ENCODE data around the gene UAP1L1.

The UAP1L1 gene

DNA sequence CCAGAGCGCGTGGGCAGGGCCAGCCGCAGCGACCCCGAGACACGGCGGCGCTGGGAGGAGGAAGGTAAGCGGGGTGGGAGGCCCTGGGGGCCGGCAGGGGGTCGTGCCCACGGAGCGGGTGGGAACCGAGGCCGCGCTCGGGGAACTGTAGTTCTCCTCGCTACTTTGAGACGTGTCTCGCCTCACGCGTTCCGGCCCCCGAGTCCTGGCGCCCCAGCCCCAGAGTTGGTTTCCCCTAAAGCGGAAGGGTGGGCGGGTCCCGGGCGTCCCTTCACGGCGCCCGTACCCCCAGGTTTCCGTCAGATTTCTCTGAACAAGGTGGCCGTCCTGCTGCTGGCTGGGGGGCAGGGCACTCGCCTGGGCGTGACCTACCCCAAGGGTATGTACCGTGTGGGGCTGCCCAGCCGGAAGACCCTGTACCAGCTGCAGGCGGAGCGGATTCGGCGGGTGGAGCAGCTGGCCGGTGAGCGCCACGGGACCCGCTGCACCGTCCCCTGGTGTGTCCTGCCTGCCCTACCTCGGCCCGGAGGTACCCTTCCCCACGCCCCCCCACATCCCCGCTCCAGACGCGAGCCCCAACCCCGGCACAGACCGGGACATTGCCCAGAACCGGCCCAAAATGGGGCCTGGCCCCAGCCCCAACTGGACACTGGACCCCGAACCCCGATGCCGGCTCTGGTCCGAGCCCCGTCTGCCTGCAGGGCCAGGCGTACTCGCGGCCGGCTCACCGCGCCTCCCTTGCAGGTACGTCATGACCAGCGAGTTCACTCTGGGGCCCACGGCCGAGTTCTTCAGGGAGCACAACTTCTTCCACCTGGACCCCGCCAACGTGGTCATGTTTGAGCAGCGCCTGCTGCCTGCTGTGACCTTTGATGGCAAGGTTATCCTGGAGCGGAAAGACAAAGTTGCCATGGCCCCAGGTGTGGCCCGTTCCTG, 709 bp downstream of the UAP1L1 start:
- Histone ChIP-seq H3K9me3 (ENCODE audit: control insufficient read depth, insufficient read depth, low read length) (no peaks in the 10 kb centered on the region), H3K27me3 (ENCODE audit: control insufficient read depth, insufficient read depth, low read length) (peaks cover 13% of the 10 kb centered on the region; the same call in 1 of the 2 replicates), H3K4me3 (ENCODE audit: low read length) (peak overlapping the region; percentile 42; the same call in 1 of the 2 replicates), H3K36me3 (ENCODE audit: control insufficient read depth, insufficient read depth, low read length) (no peaks in the 10 kb centered on the region), H3K4me1 (ENCODE audit: control insufficient read depth, insufficient read depth, low read length) (peaks cover 9% of the 10 kb centered on the region), H3K27ac (ENCODE audit: low read length) (no peak overlapping the region)
- no peak for DNase-seq (ENCODE audit: low read depth, low spot score)
- WGBS (ENCODE audit: insufficient coverage, insufficient read length), result no CpG with 5 or more reads among the region's 76 CpGs

DNA sequence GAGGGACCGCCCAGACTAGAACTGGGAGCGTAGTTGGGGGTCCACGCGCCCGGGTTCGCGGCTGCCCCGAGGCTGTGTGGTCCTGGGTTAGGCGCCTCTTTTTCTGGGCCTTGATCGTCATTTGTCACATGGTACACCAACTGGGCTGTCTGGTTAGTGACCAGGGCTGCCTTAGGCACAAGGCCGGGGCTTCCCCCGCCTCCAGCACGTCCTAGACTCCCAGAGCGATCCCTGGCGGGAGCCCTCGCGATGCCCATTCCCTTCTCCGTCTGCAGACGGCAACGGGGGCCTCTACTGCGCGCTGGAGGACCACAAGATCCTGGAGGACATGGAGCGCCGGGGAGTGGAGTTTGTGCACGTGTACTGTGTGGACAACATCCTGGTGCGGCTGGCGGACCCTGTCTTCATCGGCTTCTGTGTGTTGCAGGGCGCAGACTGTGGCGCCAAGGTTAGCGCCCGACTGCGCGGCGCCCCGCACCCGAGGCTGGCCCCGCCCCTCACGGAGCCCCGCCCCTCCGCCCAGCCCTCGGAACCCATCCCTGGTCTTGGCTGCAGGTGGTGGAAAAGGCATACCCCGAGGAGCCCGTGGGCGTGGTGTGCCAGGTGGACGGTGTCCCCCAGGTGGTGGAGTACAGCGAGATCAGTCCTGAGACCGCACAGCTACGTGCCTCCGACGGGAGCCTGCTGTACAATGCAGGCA, 1.5 kb downstream of the UAP1L1 start:
- Histone ChIP-seq H3K4me3 (ENCODE audit: low read length) (peak overlapping the region; percentile 42; the same call in 1 of the 2 replicates), H3K36me3 (ENCODE audit: control insufficient read depth, insufficient read depth, low read length) (no peaks in the 10 kb centered on the region), H3K4me1 (ENCODE audit: control insufficient read depth, insufficient read depth, low read length) (peaks cover 9% of the 10 kb centered on the region), H3K27ac (ENCODE audit: low read length) (no peak overlapping the region), H3K9me3 (ENCODE audit: control insufficient read depth, insufficient read depth, low read length) (no peaks in the 10 kb centered on the region), H3K27me3 (ENCODE audit: control insufficient read depth, insufficient read depth, low read length) (peaks cover 13% of the 10 kb centered on the region; the same call in 1 of the 2 replicates)
- WGBS (ENCODE audit: insufficient coverage, insufficient read length), result no CpG with 5 or more reads among the region's 51 CpGs
- no peak for DNase-seq (ENCODE audit: low read depth, low spot score)

DNA sequence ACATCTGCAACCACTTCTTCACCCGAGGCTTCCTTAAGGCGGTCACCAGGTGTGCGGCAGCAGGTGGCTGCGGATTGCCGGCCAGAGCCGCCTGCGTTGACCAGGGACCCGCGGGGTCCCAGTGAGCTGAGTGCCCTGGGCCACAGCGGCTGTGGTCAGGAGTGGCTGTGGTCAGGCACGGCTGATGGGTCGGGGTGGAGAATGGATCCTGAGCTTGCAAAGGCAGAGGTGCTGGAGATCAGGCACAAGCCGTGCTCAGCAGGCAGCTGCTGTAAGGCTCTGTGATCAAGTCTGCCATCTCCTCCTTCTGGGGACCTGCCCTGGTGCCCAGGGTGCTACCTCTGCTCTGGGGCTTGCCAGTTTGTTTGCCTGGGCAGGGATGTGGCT, 2.1 kb downstream of the UAP1L1 start:
- peaks cover 13% of the 10 kb centered on the region; the same call in 1 of the 2 replicates for H3K27me3 ChIP-seq (ENCODE audit: control insufficient read depth, insufficient read depth, low read length)
- H3K4me1 ChIP-seq (ENCODE audit: control insufficient read depth, insufficient read depth, low read length), result peaks cover 9% of the 10 kb centered on the region
- DNase-seq (ENCODE audit: low read depth, low spot score), result no peak
- H3K27ac ChIP-seq (ENCODE audit: low read length), result no peak overlapping the region
- no CpG with 5 or more reads among the region's 13 CpGs for WGBS (ENCODE audit: insufficient coverage, insufficient read length)
- H3K9me3 ChIP-seq (ENCODE audit: control insufficient read depth, insufficient read depth, low read length), result no peaks in the 10 kb centered on the region
- H3K36me3 ChIP-seq (ENCODE audit: control insufficient read depth, insufficient read depth, low read length), result no peaks in the 10 kb centered on the region
- H3K4me3 ChIP-seq (ENCODE audit: low read length), result no peak overlapping the region

DNA sequence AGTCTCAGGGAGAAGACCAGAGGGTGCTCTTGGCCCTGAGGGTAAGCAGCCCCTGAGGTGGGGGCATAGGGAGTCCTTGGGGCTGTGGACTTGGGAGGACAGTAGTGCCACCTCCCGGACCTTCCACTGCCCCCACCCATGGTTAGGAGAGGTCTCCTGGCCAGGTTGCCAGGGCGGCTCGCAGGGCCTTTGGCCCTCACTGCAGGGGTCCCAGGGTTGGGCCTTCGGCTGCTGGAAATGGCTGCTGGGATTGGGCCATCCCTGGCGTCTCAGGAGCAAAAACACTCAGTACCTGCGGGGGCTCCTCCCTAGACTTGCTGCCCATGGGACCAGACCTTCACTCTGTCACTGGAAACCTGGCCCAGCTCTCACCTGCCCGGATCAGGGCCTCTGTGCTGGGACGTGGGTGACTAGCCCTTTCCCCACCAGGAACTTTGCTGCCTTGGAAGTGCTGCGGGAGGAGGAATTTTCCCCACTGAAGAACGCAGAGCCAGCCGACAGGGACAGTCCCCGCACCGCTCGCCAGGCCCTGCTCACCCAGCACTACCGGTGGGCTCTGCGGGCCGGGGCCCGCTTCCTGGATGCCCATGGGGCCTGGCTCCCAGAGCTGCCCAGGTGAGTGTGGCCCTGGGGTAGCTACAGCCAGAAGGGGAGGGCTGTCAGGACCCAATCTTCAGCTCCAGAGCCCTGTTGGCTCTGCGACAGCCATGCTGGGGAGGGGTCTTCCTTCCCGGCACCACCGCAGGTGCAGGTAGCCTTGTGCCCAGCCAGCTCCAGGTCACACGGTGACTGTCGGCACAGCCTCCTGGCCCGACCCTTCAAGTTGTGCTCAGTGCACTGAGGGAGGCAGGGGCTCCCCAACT, 3.2 kb downstream of the UAP1L1 start:
- no CpG with 5 or more reads among the region's 24 CpGs for WGBS (ENCODE audit: insufficient coverage, insufficient read length)
- H3K27ac ChIP-seq (ENCODE audit: low read length), result no peak overlapping the region
- H3K9me3 ChIP-seq (ENCODE audit: control insufficient read depth, insufficient read depth, low read length), result no peaks in the 10 kb centered on the region
- H3K36me3 ChIP-seq (ENCODE audit: control insufficient read depth, insufficient read depth, low read length), result no peaks in the 10 kb centered on the region
- H3K4me1 ChIP-seq (ENCODE audit: control insufficient read depth, insufficient read depth, low read length), result peaks cover 6% of the 10 kb centered on the region
- H3K4me3 ChIP-seq (ENCODE audit: low read length), result no peak overlapping the region
- H3K27me3 ChIP-seq (ENCODE audit: control insufficient read depth, insufficient read depth, low read length), result peaks cover 13% of the 10 kb centered on the region; the same call in 1 of the 2 replicates
- DNase-seq (ENCODE audit: low read depth, low spot score), result no peak

DNA sequence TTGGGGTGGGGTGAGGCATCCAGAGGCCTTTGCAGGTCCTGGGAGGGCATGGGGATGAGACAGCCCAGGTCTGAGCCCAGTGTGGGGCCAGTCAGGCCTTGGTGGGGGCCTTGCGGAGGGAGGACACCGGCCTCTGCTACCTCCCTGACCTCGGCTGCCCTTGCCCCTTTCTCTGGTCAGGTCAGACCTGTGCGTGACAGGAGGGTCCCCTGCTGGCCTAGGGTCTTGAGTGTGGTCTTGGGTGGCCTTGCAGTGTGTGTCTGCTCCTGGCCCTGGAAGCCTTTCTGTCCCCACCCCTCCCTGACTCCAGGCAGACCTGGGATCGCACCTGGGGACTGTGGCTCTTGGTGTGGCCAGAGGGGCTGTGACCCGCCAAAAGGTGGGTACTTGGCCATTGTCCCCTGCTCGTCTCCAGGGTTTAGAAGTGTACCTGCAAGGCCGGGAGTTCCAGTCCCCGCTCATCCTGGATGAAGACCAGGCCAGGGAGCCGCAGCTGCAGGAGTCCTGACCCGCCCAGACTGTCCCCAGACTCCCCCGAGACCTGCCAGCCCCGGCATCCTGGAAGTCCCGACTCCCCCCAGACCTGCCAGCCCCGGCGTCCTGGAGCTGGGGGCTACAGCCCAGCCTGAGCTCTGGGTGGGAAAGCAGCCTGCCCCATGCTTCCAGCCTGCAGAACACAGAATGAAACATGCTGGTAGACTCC, 5.1 kb downstream of the UAP1L1 start:
- no peak for DNase-seq (ENCODE audit: low read depth, low spot score)
- Histone ChIP-seq H3K4me3 (ENCODE audit: low read length) (no peak overlapping the region), H3K4me1 (ENCODE audit: control insufficient read depth, insufficient read depth, low read length) (peaks cover 6% of the 10 kb centered on the region), H3K36me3 (ENCODE audit: control insufficient read depth, insufficient read depth, low read length) (no peaks in the 10 kb centered on the region), H3K9me3 (ENCODE audit: control insufficient read depth, insufficient read depth, low read length) (no peaks in the 10 kb centered on the region), H3K27ac (ENCODE audit: low read length) (no peak overlapping the region), H3K27me3 (ENCODE audit: control insufficient read depth, insufficient read depth, low read length) (peaks cover 13% of the 10 kb centered on the region; the same call in 1 of the 2 replicates)
- no CpG with 5 or more reads among the region's 16 CpGs for WGBS (ENCODE audit: insufficient coverage, insufficient read length)

DNA sequence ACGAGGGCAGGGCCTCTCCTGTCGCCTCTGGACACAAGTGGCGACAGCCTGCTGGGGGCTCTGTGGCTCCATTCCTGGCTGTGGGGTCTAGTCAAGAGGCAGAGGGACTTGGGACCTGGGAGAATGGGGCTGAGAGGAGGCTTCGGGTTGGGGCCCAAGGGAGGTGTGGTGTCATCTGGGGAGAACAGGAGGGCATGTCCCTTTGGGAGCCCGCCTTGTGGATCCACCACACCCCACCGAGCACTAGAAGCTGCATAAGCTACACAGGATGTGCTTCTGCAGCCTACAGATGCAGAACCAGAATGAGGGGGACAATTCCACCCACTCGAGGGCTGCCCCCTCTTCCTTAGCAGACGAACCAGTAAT, 5.6 kb downstream of the UAP1L1 start:
- no peaks in the 10 kb centered on the region for H3K36me3 ChIP-seq (ENCODE audit: control insufficient read depth, insufficient read depth, low read length)
- no peaks in the 10 kb centered on the region for H3K9me3 ChIP-seq (ENCODE audit: control insufficient read depth, insufficient read depth, low read length)
- no peak overlapping the region for H3K4me3 ChIP-seq (ENCODE audit: low read length)
- H3K27ac ChIP-seq (ENCODE audit: low read length), result no peak overlapping the region
- DNase-seq (ENCODE audit: low read depth, low spot score), result no peak
- no CpG with 5 or more reads among the region's 8 CpGs for WGBS (ENCODE audit: insufficient coverage, insufficient read length)
- peaks cover 10% of the 10 kb centered on the region; the same call in 1 of the 2 replicates for H3K27me3 ChIP-seq (ENCODE audit: control insufficient read depth, insufficient read depth, low read length)
- H3K4me1 ChIP-seq (ENCODE audit: control insufficient read depth, insufficient read depth, low read length), result peaks cover 6% of the 10 kb centered on the region

DNA sequence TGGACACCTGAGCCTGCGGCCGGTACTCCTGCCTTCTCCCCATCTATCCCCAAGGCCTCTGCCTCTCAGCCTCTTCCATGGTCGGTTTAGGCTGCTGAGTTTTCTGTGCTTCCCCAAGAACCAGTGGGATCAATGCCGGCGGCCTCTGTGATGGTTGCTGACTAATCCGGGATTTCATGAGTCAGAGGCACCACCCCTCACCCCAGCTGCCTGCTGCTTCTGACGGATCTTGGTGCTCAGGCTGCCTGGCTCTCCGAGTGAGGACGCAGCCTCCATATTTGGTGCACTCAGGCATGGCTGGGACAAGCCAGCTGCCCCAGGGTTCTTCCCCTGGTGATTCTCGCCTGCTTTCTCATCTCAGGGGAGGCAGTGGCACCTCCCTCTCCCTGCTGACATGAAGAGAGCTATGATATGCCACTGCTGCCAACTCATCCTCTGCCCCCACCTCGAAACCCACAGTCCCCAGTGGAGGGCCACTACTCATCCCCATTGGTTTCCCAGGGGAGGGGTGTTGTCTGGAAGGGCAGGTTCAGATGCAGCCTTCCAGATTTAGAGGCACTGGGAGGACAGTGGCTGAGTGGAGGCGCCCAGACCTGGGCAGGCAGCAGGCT, 6.2 kb downstream of the UAP1L1 start:
- no peak overlapping the region for H3K4me3 ChIP-seq (ENCODE audit: low read length)
- H3K9me3 ChIP-seq (ENCODE audit: control insufficient read depth, insufficient read depth, low read length), result no peaks in the 10 kb centered on the region
- H3K4me1 ChIP-seq (ENCODE audit: control insufficient read depth, insufficient read depth, low read length), result peaks cover 3% of the 10 kb centered on the region
- no CpG with 5 or more reads among the region's 12 CpGs for WGBS (ENCODE audit: insufficient coverage, insufficient read length)
- peaks cover 4% of the 10 kb centered on the region; the same call in 1 of the 2 replicates for H3K27me3 ChIP-seq (ENCODE audit: control insufficient read depth, insufficient read depth, low read length)
- H3K27ac ChIP-seq (ENCODE audit: low read length), result no peak overlapping the region
- H3K36me3 ChIP-seq (ENCODE audit: control insufficient read depth, insufficient read depth, low read length), result no peaks in the 10 kb centered on the region
- DNase-seq (ENCODE audit: low read depth, low spot score), result no peak

DNA sequence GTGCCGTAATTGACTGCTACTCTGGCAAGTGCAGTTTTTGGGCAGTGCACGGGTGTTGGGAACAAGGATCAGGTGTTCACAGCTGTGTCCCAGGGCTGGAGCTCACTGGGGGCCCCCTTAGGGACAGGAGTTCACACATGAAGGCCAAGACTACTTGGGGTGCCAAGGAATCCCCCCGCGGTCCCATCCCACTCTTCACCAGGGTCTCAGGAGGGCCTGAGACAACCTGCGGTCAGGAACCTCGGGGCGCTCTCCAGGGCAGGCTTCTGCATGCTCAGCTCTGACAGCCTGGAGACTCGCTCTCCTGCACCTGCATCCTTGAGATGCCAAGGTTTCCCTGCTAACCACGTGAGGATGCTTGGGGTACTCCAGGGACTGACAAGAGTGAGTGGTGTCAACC, 7.2 kb downstream of the UAP1L1 start:
- H3K36me3 ChIP-seq (ENCODE audit: control insufficient read depth, insufficient read depth, low read length), result no peaks in the 10 kb centered on the region
- no peaks in the 10 kb centered on the region; the same call in 1 of the 2 replicates for H3K4me1 ChIP-seq (ENCODE audit: control insufficient read depth, insufficient read depth, low read length)
- H3K4me3 ChIP-seq (ENCODE audit: low read length), result no peak overlapping the region
- no peak overlapping the region for H3K27ac ChIP-seq (ENCODE audit: low read length)
- WGBS (ENCODE audit: insufficient coverage, insufficient read length), result no CpG with 5 or more reads among the region's 9 CpGs
- DNase-seq (ENCODE audit: low read depth, low spot score), result no peak
- H3K27me3 ChIP-seq (ENCODE audit: control insufficient read depth, insufficient read depth, low read length), result no peaks in the 10 kb centered on the region
- H3K9me3 ChIP-seq (ENCODE audit: control insufficient read depth, insufficient read depth, low read length), result no peaks in the 10 kb centered on the region

DNA sequence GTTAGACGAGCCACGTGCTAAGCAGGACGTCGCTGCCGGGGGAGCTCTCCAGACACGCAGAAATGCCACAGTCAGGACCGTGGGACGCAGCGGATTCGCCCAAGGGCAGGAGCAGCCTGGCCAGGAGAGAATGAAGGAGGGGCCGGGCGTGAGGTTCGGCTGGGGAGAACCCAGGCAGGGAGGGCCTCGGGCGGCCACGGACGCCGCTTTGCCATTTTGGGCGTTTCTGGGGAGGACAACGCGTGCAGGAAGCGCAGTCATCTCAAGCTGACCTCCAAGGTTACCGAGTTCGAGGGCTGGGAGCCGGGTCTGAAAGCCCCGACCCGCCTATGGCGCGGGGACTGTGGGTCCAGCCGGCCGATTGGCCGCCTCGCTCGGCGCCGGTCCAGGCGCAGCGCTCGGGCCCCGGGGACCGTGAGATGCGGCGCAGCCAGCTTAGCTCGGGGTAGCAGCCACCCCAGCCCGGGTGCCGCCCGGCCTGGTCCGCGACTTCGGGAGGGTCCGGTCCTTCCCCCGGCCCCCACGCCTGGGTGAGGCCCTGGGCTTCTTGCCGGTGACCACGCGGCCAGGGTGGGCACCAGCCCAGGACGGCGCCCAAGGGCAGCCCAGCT, 8.7 kb downstream of the UAP1L1 start:
- no peak overlapping the region for H3K27ac ChIP-seq (ENCODE audit: low read length)
- no CpG with 5 or more reads among the region's 58 CpGs for WGBS (ENCODE audit: insufficient coverage, insufficient read length)
- no peak for DNase-seq (ENCODE audit: low read depth, low spot score)

More for the DNA sequence above, 8.7 kb downstream of the UAP1L1 start:
- Histone ChIP-seq H3K4me1 (ENCODE audit: control insufficient read depth, insufficient read depth, low read length) (no peaks in the 10 kb centered on the region; the same call in 1 of the 2 replicates), H3K27me3 (ENCODE audit: control insufficient read depth, insufficient read depth, low read length) (no peaks in the 10 kb centered on the region), H3K36me3 (ENCODE audit: control insufficient read depth, insufficient read depth, low read length) (0 out of 2 replicates have a peak, but pooled peaks cover under 1% of the 10 kb centered on the region), H3K4me3 (ENCODE audit: low read length) (peak overlapping the region; percentile 44; the same call in 1 of the 2 replicates), H3K9me3 (ENCODE audit: control insufficient read depth, insufficient read depth, low read length) (no peaks in the 10 kb centered on the region)

Measured in iPS DF 6.9 (cell line).